ENCODE measurements around the gene OR10K1. TPM values are rescaled to one million over a fixed set of nuclear protein-coding genes. Genes with fewer than 3 reads are reported as not detected.

Gene OR10K1
- total and polyA plus RNA-seq, 7 donors: 0.06 TPM; not detected in 6

- Histone ChIP-seq H3K36me3 (ENCODE audit: insufficient read depth in 1 of 2, low read depth in 1 of 2) (no peaks in the 10 kb centered on the region), H3K27me3 (ENCODE audit: insufficient read depth in 3 of 3, low read length in 2 of 3) (no peaks in the 10 kb centered on the region), H3K4me3 (no peak overlapping the region), H3K27ac (no peak overlapping the region), H3K4me1 (no peaks in the 10 kb centered on the region), H3K9me3 (no peaks in the 10 kb centered on the region)
- TF ChIP-seq CTCF (IDR thresholded peaks at IDR 0.05): no peak
- WGBS, 3 donors: 40 to 60% (median 53%) methylated on average over 3 of the region's 3 CpGs
- intact Hi-C loops (cut with DNase I): no loop called here
- no peak for ATAC-seq
- no peak for DNase-seq
Measured at GRCh38 chr1:158491316-158491715, 29.7 kb downstream of the OR10K1 start.

- WGBS, 3 donors: 60 to 63% (median 60%) methylated on average over 3 of the region's 3 CpGs
- TF ChIP-seq CTCF (IDR thresholded peaks at IDR 0.05): no peak
- DNase-seq (no peak), ATAC-seq (no peak)
- intact Hi-C loops (cut with DNase I): no loop called here
- no peak overlapping the region for H3K27ac ChIP-seq
- H3K4me3 ChIP-seq: no peak overlapping the region
- no peaks in the 10 kb centered on the region for H3K4me1 ChIP-seq
- no peaks in the 10 kb centered on the region for H3K9me3 ChIP-seq
- H3K36me3 ChIP-seq (ENCODE audit: insufficient read depth in 1 of 2, low read depth in 1 of 2): no peaks in the 10 kb centered on the region
- H3K27me3 ChIP-seq (ENCODE audit: insufficient read depth in 3 of 3, low read length in 2 of 3): no peaks in the 10 kb centered on the region
Measured at GRCh38 chr1:158493054-158493453, 31.4 kb downstream of the OR10K1 start.

- 0 to 22% (median 15%) methylated on average over 2 of the region's 2 CpGs for WGBS, 3 donors
- no peak for ATAC-seq
- intact Hi-C loops (cut with DNase I): no loop called here
- Histone ChIP-seq H3K27ac (no peak overlapping the region), H3K36me3 (ENCODE audit: insufficient read depth in 1 of 2, low read depth in 1 of 2) (no peaks in the 10 kb centered on the region), H3K4me3 (no peak overlapping the region), H3K4me1 (no peaks in the 10 kb centered on the region), H3K27me3 (ENCODE audit: insufficient read depth in 3 of 3, low read length in 2 of 3) (no peaks in the 10 kb centered on the region), H3K9me3 (no peaks in the 10 kb centered on the region)
- TF ChIP-seq CTCF (IDR thresholded peaks at IDR 0.05): no peak
- DNase-seq: no peak
Measured at GRCh38 chr1:158494796-158495195, 33.2 kb downstream of the OR10K1 start.

DNA sequence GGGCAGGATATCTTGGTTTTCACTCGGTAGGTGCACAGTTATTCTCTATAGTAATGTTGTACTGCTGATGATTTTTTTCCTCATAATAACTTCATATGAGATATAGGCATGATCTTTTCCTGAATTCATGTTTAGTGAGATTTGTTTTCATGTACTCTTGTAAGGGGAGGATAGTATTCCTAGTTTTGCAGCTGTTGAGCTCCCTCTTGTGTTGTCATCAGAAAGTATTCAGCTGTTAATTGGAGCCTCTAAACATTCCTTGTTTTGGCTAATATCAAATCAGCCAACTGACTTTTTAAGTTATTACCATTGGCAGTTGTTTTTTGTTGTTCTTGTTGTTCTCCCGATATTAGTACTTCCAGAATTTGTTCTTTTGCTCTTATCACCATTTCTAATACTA lies 34.7 kb downstream of the OR10K1 start:
- no peak for ATAC-seq
- intact Hi-C loops (cut with DNase I): no loop called here
- H3K36me3 ChIP-seq (ENCODE audit: insufficient read depth in 1 of 2, low read depth in 1 of 2): no peaks in the 10 kb centered on the region
- no peak overlapping the region for H3K4me3 ChIP-seq
- H3K4me1 ChIP-seq: no peaks in the 10 kb centered on the region
- no peak overlapping the region for H3K27ac ChIP-seq
- no peaks in the 10 kb centered on the region for H3K27me3 ChIP-seq (ENCODE audit: insufficient read depth in 3 of 3, low read length in 2 of 3)
- no peak for DNase-seq
- TF ChIP-seq CTCF (IDR thresholded peaks at IDR 0.05): no peak
- WGBS, 3 donors: 18 to 30% (median 19%) methylated on average over 2 of the region's 2 CpGs
- H3K9me3 ChIP-seq: no peaks in the 10 kb centered on the region

DNA sequence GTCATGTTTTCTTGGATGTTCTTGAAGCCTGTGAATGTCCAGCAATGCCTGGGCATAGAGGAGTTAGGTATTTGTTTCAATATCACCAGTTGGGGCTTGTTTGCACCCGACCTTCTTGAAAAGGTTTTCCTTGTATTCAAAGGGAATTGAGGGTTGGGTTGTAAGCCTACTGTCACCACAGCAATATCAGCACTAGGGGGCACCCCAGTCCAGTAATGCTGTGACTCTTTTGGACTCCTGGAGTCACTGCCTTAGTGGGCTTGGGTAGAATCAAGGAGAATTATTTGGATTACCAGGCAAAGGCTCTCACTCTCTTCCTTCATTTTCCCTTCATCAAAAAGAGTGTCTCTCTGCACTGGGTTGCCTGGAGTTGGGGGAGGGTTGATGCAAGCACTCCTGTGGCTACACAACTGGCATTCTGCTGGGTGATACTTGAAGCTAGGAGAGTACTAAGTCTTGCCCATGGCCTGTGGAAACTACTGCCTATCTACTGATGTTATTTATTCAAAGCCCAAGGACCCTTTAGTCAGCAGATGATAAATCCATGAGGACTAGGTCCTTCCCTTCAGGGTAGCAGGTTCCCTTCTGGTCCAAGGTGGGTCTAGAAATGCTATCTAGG lies 44.8 kb downstream of the OR10K1 start:
- Histone ChIP-seq H3K9me3 (no peaks in the 10 kb centered on the region), H3K4me1 (no peaks in the 10 kb centered on the region), H3K27ac (no peak overlapping the region), H3K4me3 (no peak overlapping the region), H3K27me3 (ENCODE audit: insufficient read depth in 3 of 3, low read length in 2 of 3) (no peaks in the 10 kb centered on the region), H3K36me3 (ENCODE audit: insufficient read depth in 1 of 2, low read depth in 1 of 2) (no peaks in the 10 kb centered on the region)
- intact Hi-C loops (cut with DNase I): loop anchor here in 1 of 2 donors (5.0 to 10.0 kb wide), 2 partner anchors 491 to 568 kb away; partner anchors contain the start of gene AIM2
- 23 to 40% (median 39%) methylated on average over 1 of the region's 1 CpG for WGBS, 3 donors
- no peak for TF ChIP-seq CTCF (IDR thresholded peaks at IDR 0.05)
- DNase-seq: no peak
- ATAC-seq: no peak
